SU-DHL-6 (cell line): ENCODE data around the gene VCAN.

Source experiments
- H2AFZ ChIP-seq: fragments of 200-600 bp; sonication (generic); 2 replicates; pipeline ENCODE4 v1.6.1; 2014; ENCODE audit warnings: low read depth, mild to moderate bottlenecking, moderate library complexity, mixed read lengths, antibody characterized with exemption, low read length; ENCODE audit not compliant: severe bottlenecking
- H3F3A ChIP-seq: fragments of 200-600 bp; shearing (Covaris generic); 2 replicates; pipeline ENCODE4 v1.6.0; 2016; ENCODE audit warnings: antibody characterized with exemption, mild to moderate bottlenecking; ENCODE audit not compliant: insufficient read depth
- H3K27ac ChIP-seq: fragments of 200-600 bp; sonication (generic); 2 replicates; pipeline ENCODE4 v1.5.1; 2016; ENCODE audit warnings: low read depth, mild to moderate bottlenecking, low read length, moderate library complexity, mixed read lengths
- H3K27me3 ChIP-seq: fragments of 200-600 bp; sonication (generic), shearing (Covaris generic); 2 replicates; pipeline ENCODE4 v1.6.0; 2014; ENCODE audit warnings: mild to moderate bottlenecking, low read length
- H3K36me3 ChIP-seq: fragments of 200-600 bp; sonication (generic); 2 replicates; pipeline ENCODE4 v1.6.1; 2014; ENCODE audit warnings: mild to moderate bottlenecking, low read length, mixed read lengths
- H3K4me2 ChIP-seq: fragments of 300-600, 200-600 bp; shearing (Covaris generic), sonication (generic); 2 replicates; pipeline ENCODE4 v1.6.0; 2014; ENCODE audit warnings: low read length, low read depth, mild to moderate bottlenecking; ENCODE audit not compliant: poor library complexity, severe bottlenecking
- H3K4me3 ChIP-seq: fragments of 200-600 bp; sonication (generic); 2 replicates; pipeline ENCODE4 v1.5.1; 2014; ENCODE audit warnings: antibody characterized with exemption, low read length, mild to moderate bottlenecking, mixed read lengths; ENCODE audit not compliant: insufficient read depth, poor library complexity, severe bottlenecking
- H3K79me2 ChIP-seq: fragments of 200-600 bp; sonication (generic); 2 replicates; pipeline ENCODE4 v1.6.1; 2014; ENCODE audit warnings: mild to moderate bottlenecking, low read length, moderate library complexity; ENCODE audit not compliant: insufficient read depth
- H3K9ac ChIP-seq: fragments of 200-600 bp; sonication (generic); 2 replicates; pipeline ENCODE4 v1.7.0; 2014; ENCODE audit warnings: mild to moderate bottlenecking, low read length
- H3K9me2 ChIP-seq: fragments of 200-600 bp; sonication (generic); replicated peaks from 2 replicates; pipeline ENCODE4 v1.6.1; 2014; ENCODE audit warnings: low read length; ENCODE audit not compliant: insufficient read depth
- H3K9me3 ChIP-seq: fragments of 200-600 bp; sonication (generic); 2 replicates; pipeline ENCODE4 v1.6.1; 2014; ENCODE audit warnings: low read length, mixed read lengths; ENCODE audit not compliant: insufficient read depth
- H4K20me1 ChIP-seq: fragments of 200-600 bp; sonication (generic); 2 replicates; pipeline ENCODE4 v1.6.1; 2014; ENCODE audit warnings: low read depth, mild to moderate bottlenecking, antibody characterized with exemption, low read length, moderate library complexity, mixed read lengths
- CTCF ChIP-seq: fragments of 200-600 bp; sonication (generic); IDR thresholded peaks from one replicate; pipeline ENCODE4 v1.5.1; 2017; ENCODE audit warnings: antibody characterized with exemption, mild to moderate bottlenecking, low read length, moderate library complexity; ENCODE audit not compliant: insufficient read depth, poor library complexity, severe bottlenecking
- EZH2phosphoT487 ChIP-seq: fragments of 200-600 bp; sonication (generic), shearing (Covaris generic); conservative IDR thresholded peaks from 2 replicates; pipeline ENCODE4 v1.6.1; 2018; ENCODE audit warnings: mild to moderate bottlenecking, antibody characterized with exemption, low read length, moderate library complexity, mixed read lengths

The VCAN gene

GRCh38 chr5:83517688-83518085 is 46.1 kb downstream of the VCAN start:
- Histone ChIP-seq H2AFZ (no peak overlapping the region), H3K36me3 (no peaks in the 10 kb centered on the region), H3F3A (no peaks in the 10 kb centered on the region), H3K27me3 (no peaks in the 10 kb centered on the region), H4K20me1 (no peaks in the 10 kb centered on the region), H3K9me2 (no peaks in the 10 kb centered on the region), H3K27ac (no peak overlapping the region), H3K9ac (no peak overlapping the region), H3K4me3 (no peak overlapping the region), H3K9me3 (no peaks in the 10 kb centered on the region), H3K4me2 (no peak overlapping the region), H3K79me2 (no peaks in the 10 kb centered on the region)
- TF ChIP-seq CTCF (no peak), EZH2phosphoT487 (no peak)

GRCh38 chr5:83518319-83519061 is 46.9 kb downstream of the VCAN start:
- Histone ChIP-seq H3K36me3 (no peaks in the 10 kb centered on the region), H3K4me2 (no peak overlapping the region), H3K9me3 (no peaks in the 10 kb centered on the region), H3K79me2 (no peaks in the 10 kb centered on the region), H3K9ac (no peak overlapping the region), H2AFZ (no peak overlapping the region), H3K27ac (no peak overlapping the region), H3F3A (no peaks in the 10 kb centered on the region), H4K20me1 (no peaks in the 10 kb centered on the region), H3K9me2 (no peaks in the 10 kb centered on the region), H3K4me3 (no peak overlapping the region), H3K27me3 (no peaks in the 10 kb centered on the region)
- TF ChIP-seq EZH2phosphoT487 = no peak
- no peak for TF ChIP-seq CTCF

- Histone ChIP-seq H3K36me3 (no peaks in the 10 kb centered on the region), H3K27ac (no peak overlapping the region), H3K9me3 (no peaks in the 10 kb centered on the region), H3K4me3 (no peak overlapping the region), H3F3A (no peaks in the 10 kb centered on the region), H4K20me1 (no peaks in the 10 kb centered on the region), H3K4me2 (no peak overlapping the region), H3K9me2 (no peaks in the 10 kb centered on the region), H2AFZ (no peak overlapping the region), H3K79me2 (no peaks in the 10 kb centered on the region), H3K27me3 (no peaks in the 10 kb centered on the region), H3K9ac (no peak overlapping the region)
- TF ChIP-seq EZH2phosphoT487 (no peak), CTCF (no peak)
Measured at GRCh38 chr5:83522446-83522845, 50.9 kb downstream of the VCAN start.
